H1 (cell line): ENCODE data around the gene ITGB4. TPM values are rescaled to one million over a fixed set of nuclear protein-coding genes. Genes with fewer than 3 reads are reported as not detected.
A peak's percentile ranks its signal among the peaks of the same experiment; 100 is the strongest.

Experiments
- CTCF ChIA-PET: fragments of 300-600 bp; sonication (Branson Sonifier 250); formaldehyde crosslinking; loops from one replicate; lab custom pipeline; 2021; ENCODE audit not compliant: partially characterized antibody; lab: Charles Lee
- POLR2A ChIA-PET: fragments of 300-600 bp; sonication (Branson Sonifier 250); formaldehyde crosslinking; loops from one replicate; lab custom pipeline; 2021; ENCODE audit warnings: inconsistent platforms; ENCODE audit not compliant: partially characterized antibody; lab: Charles Lee
- DNase-seq, 2 experiments: peaks; one replicate each; pipeline versions ENCODE4 v3.0.0 to v3.0.0-alpha.2; 2010 to 2022; ENCODE audit warnings: low spot score in 2 of 2, low read depth in 1 of 2, mixed read lengths in 1 of 2
- FAIRE-seq: peaks from 2 replicates; lab custom pipeline; 2011; peaks lifted over from hg19 to GRCh38; lab: Jason Lieb, UNC
- H2AFZ ChIP-seq: 2 replicates; pipeline ENCODE4 v1.8.1; 2012; ENCODE audit warnings: low read length, inconsistent platforms
- H2AK5ac ChIP-seq: 2 replicates; pipeline ENCODE4 v1.6.1; 2013; ENCODE audit warnings: low read depth, low read length
- H2BK120ac ChIP-seq: replicated peaks from 2 replicates; pipeline ENCODE3; 2013; ENCODE audit warnings: low read depth, low read length, inconsistent platforms
- H2BK12ac ChIP-seq: 2 replicates; pipeline ENCODE4 v1.6.1; 2013; ENCODE audit warnings: low read depth, low read length
- H2BK15ac ChIP-seq: 2 replicates; pipeline ENCODE4 v1.6.1; 2013; ENCODE audit warnings: low read length
- H2BK20ac ChIP-seq: 2 replicates; pipeline ENCODE4 v1.6.1; 2013; ENCODE audit warnings: low read length
- H2BK5ac ChIP-seq: 2 replicates; pipeline ENCODE4 v1.6.1; 2013; ENCODE audit warnings: low read depth, low read length
- H3K14ac ChIP-seq: 2 replicates; pipeline ENCODE4 v1.6.1; 2013; ENCODE audit warnings: inconsistent platforms; ENCODE audit not compliant: insufficient read length
- H3K18ac ChIP-seq: 2 replicates; pipeline ENCODE4 v1.6.1; 2013; ENCODE audit warnings: low read length; ENCODE audit errors: extremely low read depth
- H3K23ac ChIP-seq: 2 replicates; pipeline ENCODE4 v1.6.1; 2013; ENCODE audit warnings: inconsistent platforms; ENCODE audit not compliant: insufficient read length
- H3K23me2 ChIP-seq: 2 replicates; pipeline ENCODE4 v1.6.1; 2013; ENCODE audit warnings: low read depth, low read length
- H3K27ac ChIP-seq: 2 replicates; pipeline ENCODE4 v1.6.1; 2011; ENCODE audit warnings: low read depth, low read length, inconsistent platforms
- H3K27me3 ChIP-seq, 4 experiments: replicated peaks in 1 of 4; 1 replicate in 1 of 4; 2 replicates in 3 of 4; pipeline versions ENCODE4 v1.6.1 to v1.8.1; 2011 to 2013; ENCODE audit warnings: low read length in 3 of 4, mild to moderate bottlenecking in 3 of 4, inconsistent platforms in 2 of 4, mixed read lengths in 2 of 4, moderate library complexity in 1 of 4; ENCODE audit not compliant: control insufficient read depth in 3 of 4, insufficient read depth in 3 of 4; ENCODE audit errors: extremely low read depth in 1 of 4
- H3K36me3 ChIP-seq, 4 experiments: 2 replicates each; pipeline versions ENCODE4 v1.6.1 to v1.8.1; 2011 to 2013; ENCODE audit warnings: mild to moderate bottlenecking in 4 of 4, low read length in 3 of 4, moderate library complexity in 2 of 4, control low read depth in 1 of 4, inconsistent platforms in 1 of 4; ENCODE audit not compliant: insufficient read depth in 4 of 4, control insufficient read depth in 2 of 4
- H3K4ac ChIP-seq: replicated peaks from 2 replicates; pipeline ENCODE3; 2013; ENCODE audit warnings: low read length, low read depth, mixed read lengths, inconsistent platforms; ENCODE audit not compliant: insufficient read length
- H3K4me1 ChIP-seq, 4 experiments: replicated peaks in 1 of 4; 1 replicate in 1 of 4; 2 replicates in 3 of 4; pipeline versions ENCODE4 v1.6.1 to v1.8.1; 2011 to 2013; ENCODE audit warnings: low read length in 3 of 4, inconsistent platforms in 2 of 4, mixed read lengths in 1 of 4; ENCODE audit not compliant: insufficient read depth in 4 of 4, control insufficient read depth in 3 of 4
- H3K4me2 ChIP-seq, 2 experiments: 2 replicates each; pipeline versions ENCODE4 v1.6.1 to v1.8.1; 2011 to 2013; ENCODE audit warnings: low read depth in 2 of 2, low read length in 2 of 2, control low read depth in 1 of 2, inconsistent platforms in 1 of 2, mild to moderate bottlenecking in 1 of 2; ENCODE audit not compliant: insufficient read depth in 1 of 2
- H3K4me3 ChIP-seq, 4 experiments: fragments of 200-600, 300-600 bp in 1 of 4; sonication (generic), shearing (Covaris generic), sonication (Bioruptor Twin) in 1 of 4; 2 replicates each; pipeline versions ENCODE4 v1.5.1 to v1.8.1; 2011 to 2016; ENCODE audit warnings: low read length in 4 of 4, low read depth in 3 of 4, control low read depth in 2 of 4, inconsistent platforms in 2 of 4, mild to moderate bottlenecking in 2 of 4, mixed read lengths in 1 of 4, moderate library complexity in 1 of 4; ENCODE audit not compliant: insufficient read depth in 2 of 4; ENCODE audit errors: extremely low read depth in 1 of 4
- H3K56ac ChIP-seq: replicated peaks from 2 replicates; pipeline ENCODE3; 2013; ENCODE audit warnings: low read depth, mild to moderate bottlenecking, mixed read lengths, low read length, inconsistent platforms; ENCODE audit not compliant: insufficient read length
- H3K79me1 ChIP-seq: 2 replicates; pipeline ENCODE4 v1.6.1; 2013; ENCODE audit warnings: low read depth, low read length, control low read depth
- H3K79me2 ChIP-seq, 2 experiments: 2 replicates each; pipeline versions ENCODE4 v1.6.1 to v1.8.1; 2012 to 2013; ENCODE audit warnings: low read length in 2 of 2, mild to moderate bottlenecking in 2 of 2, inconsistent platforms in 1 of 2; ENCODE audit not compliant: insufficient read depth in 2 of 2, control insufficient read depth in 1 of 2
- H3K9ac ChIP-seq, 4 experiments: replicated peaks in 1 of 4; 1 replicate in 1 of 4; 2 replicates in 3 of 4; pipeline versions ENCODE4 v1.6.1 to v1.8.1; 2011 to 2013; ENCODE audit warnings: low read depth in 3 of 4, low read length in 3 of 4, control low read depth in 2 of 4, mild to moderate bottlenecking in 2 of 4, moderate library complexity in 2 of 4, inconsistent platforms in 1 of 4; ENCODE audit errors: extremely low read depth in 1 of 4
- H3K9me3 ChIP-seq, 2 experiments: 2 replicates each; pipeline versions ENCODE4 v1.6.1 to v1.8.1; 2012 to 2013; ENCODE audit warnings: mild to moderate bottlenecking in 2 of 2, moderate library complexity in 2 of 2, control low read depth in 1 of 2, inconsistent platforms in 1 of 2, low read depth in 1 of 2, low read length in 1 of 2, mixed read lengths in 1 of 2; ENCODE audit not compliant: insufficient read depth in 2 of 2
- H4K20me1 ChIP-seq, 2 experiments: replicated peaks in 1 of 2; 2 replicates each; pipeline versions ENCODE3 to v1.8.1; 2011 to 2013; ENCODE audit warnings: inconsistent platforms in 2 of 2, low read length in 2 of 2, mild to moderate bottlenecking in 1 of 2; ENCODE audit not compliant: insufficient read depth in 2 of 2, control insufficient read depth in 1 of 2
- H4K5ac ChIP-seq: 2 replicates; pipeline ENCODE4 v1.6.1; 2013; ENCODE audit warnings: low read length, low read depth, mixed read lengths, inconsistent platforms; ENCODE audit not compliant: insufficient read length
- H4K8ac ChIP-seq: 2 replicates; pipeline ENCODE4 v1.8.0; 2013; ENCODE audit warnings: mild to moderate bottlenecking, moderate library complexity, low read length, inconsistent platforms; ENCODE audit not compliant: insufficient read depth; ENCODE audit errors: extremely low read depth
- H4K91ac ChIP-seq: replicated peaks from 2 replicates; pipeline ENCODE3; 2013; ENCODE audit warnings: low read length, mixed read lengths, inconsistent platforms; ENCODE audit not compliant: insufficient read length
- CEBPB ChIP-seq: IDR thresholded peaks from 2 replicates; pipeline ENCODE4 v1.6.1; 2012; ENCODE audit warnings: low read depth, low read length
- EGR1 ChIP-seq: IDR thresholded peaks from 2 replicates; pipeline ENCODE4 v1.6.1; 2011; ENCODE audit warnings: low read depth, low read length, borderline replicate concordance
- GABPA ChIP-seq: IDR thresholded peaks from 2 replicates; pipeline ENCODE4 v1.6.1; 2011; ENCODE audit warnings: mild to moderate bottlenecking, low read length, moderate library complexity, borderline replicate concordance; ENCODE audit not compliant: insufficient read depth
- JUND ChIP-seq: IDR thresholded peaks from 2 replicates; pipeline ENCODE4 v1.6.1; 2011; ENCODE audit warnings: mild to moderate bottlenecking, improper control_type of control experiment, low read length
- POLR2A ChIP-seq, 2 experiments: IDR thresholded peaks; 1 replicate in 1 of 2; 2 replicates in 1 of 2; pipeline ENCODE4 v1.6.1; 2011; ENCODE audit warnings: low read depth in 2 of 2, low read length in 2 of 2, mild to moderate bottlenecking in 2 of 2; ENCODE audit errors: control extremely low read depth in 1 of 2
- POU5F1 ChIP-seq: IDR thresholded peaks from 2 replicates; pipeline ENCODE4 v1.6.1; 2011; ENCODE audit warnings: low read depth, mild to moderate bottlenecking, low read length, moderate library complexity
- RBBP5 ChIP-seq: IDR thresholded peaks from 2 replicates; pipeline ENCODE4 v1.7.1; 2012; ENCODE audit warnings: low read depth, mild to moderate bottlenecking, inconsistent platforms, low read length, moderate library complexity, borderline replicate concordance
- SIN3A ChIP-seq, 2 experiments: IDR thresholded peaks in 1 of 2; conservative IDR thresholded peaks in 1 of 2; 2 replicates each; pipeline ENCODE4 v1.6.1; 2011 to 2012; ENCODE audit warnings: low read length in 2 of 2, improper control_type of control experiment in 1 of 2, low read depth in 1 of 2, mild to moderate bottlenecking in 1 of 2
- SRF ChIP-seq: IDR thresholded peaks from 2 replicates; pipeline ENCODE4 v1.6.1; 2011; ENCODE audit warnings: mild to moderate bottlenecking, low read depth, low read length, moderate library complexity
- SUZ12 ChIP-seq: fragments of 200-600 bp; sonication (generic); IDR thresholded peaks from 2 replicates; pipeline ENCODE4 v1.6.1; 2012; ENCODE audit warnings: mild to moderate bottlenecking, inconsistent platforms, low read length, moderate library complexity, mixed read lengths
- YY1 ChIP-seq: IDR thresholded peaks from 2 replicates; pipeline ENCODE4 v1.6.1; 2011; ENCODE audit warnings: low read depth, mild to moderate bottlenecking, low read length
- WGBS, 2 experiments: shearing (Covaris generic) in 1 of 2; methylation state at CpG; one replicate each; pipeline versions ENCODE4 v1.1.6 to v1.1.7; 2013 to 2015; ENCODE audit warnings: low lambda C conversion rate in 2 of 2, mixed read lengths in 2 of 2, inconsistent platforms in 1 of 2, low coverage in 1 of 2, missing lambda C conversion rate in 1 of 2; ENCODE audit not compliant: insufficient replicate concordance in 2 of 2, insufficient coverage in 1 of 2, insufficient read length in 1 of 2; ENCODE audit errors: extremely low coverage in 1 of 2, missing lambda C conversion rate in 1 of 2; 5-methylcytosine and 5-hydroxymethylcytosine counted together
- polyA plus RNA-seq, 7 experiments: library from polyadenylated mRNA; depleted of rRNA in 3 of 7; stranded (reverse) in 5 of 7; unstranded in 2 of 7; fragments of >200 nt in 5 of 7; fragments of 200-250 nt in 2 of 7; gene quantifications; 1 replicate in 5 of 7; 2 replicates in 1 of 7; 4 replicates in 1 of 7; pipeline versions ENCODE4 v1.2.1 to v1.2.3, GENCODE V29; 2011 to 2013; ENCODE audit warnings: missing spikeins in 2 of 7, mixed read lengths in 2 of 7
- total RNA-seq: library from RNA; stranded (reverse); fragmentation: NEBNext Ultra II Directional; extraction: Animal tissue kit (Norgen Biotek cat#: 25700); gene quantifications from 2 replicates; pipeline ENCODE4 v1.2.1, GENCODE V29; 2021

The ITGB4 gene
- total and polyA plus RNA-seq, 2 of the 8 experiments (the other 6 are each of a cell fraction or from before 2014, with no cell fraction given): 5.2 to 5.6 TPM

DNA sequence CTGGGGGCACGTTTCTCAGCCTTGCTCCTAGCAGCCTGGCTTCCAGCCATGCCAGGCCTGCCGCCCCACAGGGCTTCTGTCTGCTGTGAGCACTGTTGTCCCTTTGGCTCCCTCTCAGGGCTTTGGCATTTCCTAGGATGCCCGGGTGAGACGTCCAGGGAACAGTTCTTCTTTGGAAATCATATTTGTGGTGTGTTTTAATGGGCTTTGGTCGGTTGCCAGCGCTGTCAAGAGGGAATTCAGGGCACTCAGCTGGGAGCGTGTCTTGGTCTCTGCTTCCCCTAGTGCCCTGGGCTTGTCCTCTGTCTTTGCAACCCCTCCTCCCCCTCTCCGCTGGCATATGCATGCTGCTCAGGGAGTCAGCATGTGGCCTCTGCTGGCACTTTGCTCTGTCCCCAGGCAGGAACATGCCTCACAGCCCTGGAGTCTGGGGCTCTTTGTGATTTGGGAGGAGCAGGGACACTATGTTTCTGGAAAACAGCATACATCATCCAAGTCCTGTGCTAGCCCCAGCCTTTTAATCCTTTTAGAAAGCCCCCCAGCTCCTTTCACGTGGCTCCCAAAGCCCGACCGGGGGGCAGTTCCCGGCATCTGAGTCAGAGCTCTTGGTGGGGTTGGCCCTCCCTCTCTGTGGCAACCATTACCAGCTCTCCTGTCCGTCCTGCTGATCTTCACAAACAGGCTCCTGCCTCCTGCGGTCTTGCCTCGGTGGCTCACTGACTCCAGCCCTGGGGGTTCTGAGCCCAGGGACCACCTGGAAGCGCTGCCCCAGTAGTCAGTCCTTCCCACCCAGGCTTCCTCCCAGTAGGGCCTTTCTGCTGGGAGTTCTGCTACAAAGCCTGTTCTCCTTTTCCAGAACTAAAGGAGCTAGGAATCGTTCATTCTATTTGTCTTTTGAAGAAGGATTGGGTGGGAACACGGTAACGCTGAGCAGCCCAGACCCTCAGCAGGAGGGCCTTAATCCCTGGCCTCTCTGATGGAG is 27.5 kb upstream of the ITGB4 start:
- ChIA-PET POLR2A (interaction anchor here (0.7 to 1.6 kb wide), 10 partner anchors 9 to 86 kb away, joined by 3 to 6 read pairs (median 4); a partner anchor contains a TSS), CTCF (interaction anchor here (0.5 to 6.8 kb wide), 19 partner anchors 9 to 171 kb away, joined by 3 to 48 read pairs (median 4); partner anchors contain the start of gene SMIM5)
- peaks cover 6 to 15% of the 10 kb centered on the region in 2 experiments for H4K20me1 ChIP-seq
- no peak overlapping the region for H2AFZ ChIP-seq
- no peak overlapping the region for H3K23ac ChIP-seq
- H3K14ac ChIP-seq: no peak overlapping the region
- peak overlapping the region; percentile 31 to 44; a peak in 2 of 4 replicates for H3K4me2 ChIP-seq
- H4K91ac ChIP-seq: no peak overlapping the region
- WGBS, 2 experiments: 63% methylated on average over 19 of the region's 19 CpGs; no CpG with 5 or more reads in 1 of the 2 experiments
- FAIRE-seq (no peak), DNase-seq (no peak)
- H3K56ac ChIP-seq: no peak overlapping the region
- H2BK120ac ChIP-seq: no peak overlapping the region
- H3K79me2 ChIP-seq: peaks cover 0 to 36% of the 10 kb centered on the region in 2 experiments; a peak in 2 of 4 replicates
- H3K27me3 ChIP-seq: no peaks in the 10 kb centered on the region
- peak overlapping the region; percentile 19; the same call in 1 of the 2 replicates for H3K18ac ChIP-seq
- H3K4ac ChIP-seq: no peak overlapping the region
- no peak overlapping the region for H4K5ac ChIP-seq
- no peak overlapping the region for H2BK20ac ChIP-seq
- peak overlapping the region; percentile 63; the same call in 1 of the 2 replicates for H2BK5ac ChIP-seq
- H3K27ac ChIP-seq: peak overlapping the region; percentile 64; the same call in 1 of the 2 replicates
- peak overlapping the region; percentile 21; the same call in 1 of the 2 replicates for H4K8ac ChIP-seq
- no peak overlapping the region for H2BK12ac ChIP-seq
- peak overlapping the region in 1 of 4 experiments; percentile 19; a peak in 4 of 8 replicates for H3K4me3 ChIP-seq
- peaks cover 3 to 21% (median 7%) of the 10 kb centered on the region in 4 experiments for H3K4me1 ChIP-seq
- H2BK15ac ChIP-seq: no peak overlapping the region
- H2AK5ac ChIP-seq: no peak overlapping the region
- H3K79me1 ChIP-seq: peaks cover 10% of the 10 kb centered on the region
- H3K23me2 ChIP-seq: no peaks in the 10 kb centered on the region
- H3K9me3 ChIP-seq: no peaks in the 10 kb centered on the region
- no peak overlapping the region; a peak in 1 of 7 replicates for H3K9ac ChIP-seq
- H3K36me3 ChIP-seq: peaks cover 2 to 9% (median 5%) of the 10 kb centered on the region in 4 experiments; a peak in 5 of 8 replicates
- no peak for TF ChIP-seq SUZ12
- TF ChIP-seq EGR1: no peak
- no peak for TF ChIP-seq SRF
- TF ChIP-seq POLR2A (IDR thresholded peaks at IDR 0.05; ENCODE audit: control extremely low read depth in 1 of 2, low read depth in 2 of 2, low read length in 2 of 2): no peak
- TF ChIP-seq YY1: no peak
- no peak for TF ChIP-seq RBBP5
- TF ChIP-seq GABPA: no peak
- no peak for TF ChIP-seq CEBPB
- TF ChIP-seq SIN3A (conservative IDR thresholded peaks at IDR 0.05 in 1 of 2, IDR thresholded peaks at IDR 0.05 in 1 of 2; ENCODE audit: low read depth in 1 of 2, low read length in 2 of 2): peak in 1 of 2 experiments; percentile 67; a peak in 1 of 4 replicates
- TF ChIP-seq POU5F1: no peak
- no peak for TF ChIP-seq JUND
